Psoas muscle (tissue), 8 donors: ENCODE measurements around the gene TMEM161A. TPM values are rescaled to one million over a fixed set of nuclear protein-coding genes. Genes with fewer than 3 reads are reported as not detected.

Experiments
- ATAC-seq, 4 donors: fragments of 200-7000 bp; cut with Tn5 transposase; one replicate each; pipeline ENCODE4 v1.9.1; 2020; ENCODE audit warnings: moderate library complexity in 3 of 4, mild to moderate bottlenecking in 2 of 4
- DNase-seq, 2 donors: peaks; one replicate each; pipeline ENCODE4 v3.0.0-alpha.2; 2020
- H3K27ac ChIP-seq: fragments of 200-600 bp; one replicate; pipeline ENCODE4 v1.8.0; 2022
- H3K27me3 ChIP-seq, 3 donors: fragments of 200-600 bp in 1 of 3; one replicate each; pipeline versions ENCODE4 v1.6.1 to v1.8.0; 2013 to 2022; ENCODE audit warnings: low read length in 2 of 3, mild to moderate bottlenecking in 2 of 3, moderate library complexity in 1 of 3; ENCODE audit not compliant: insufficient read depth in 3 of 3
- H3K36me3 ChIP-seq, 2 donors: fragments of 200-600 bp in 1 of 2; one replicate each; pipeline versions ENCODE4 v1.6.1 to v1.8.0; 2013 to 2022; ENCODE audit warnings: low read depth in 1 of 2, mild to moderate bottlenecking in 1 of 2, moderate library complexity in 1 of 2; ENCODE audit not compliant: insufficient read depth in 1 of 2
- H3K4me1 ChIP-seq: fragments of 200-600 bp; one replicate; pipeline ENCODE4 v1.8.0; 2022
- H3K4me3 ChIP-seq: fragments of 200-600 bp; one replicate; pipeline ENCODE4 v1.8.0; 2022; ENCODE audit warnings: mild to moderate bottlenecking
- H3K9me3 ChIP-seq: fragments of 200-600 bp; one replicate; pipeline ENCODE4 v1.8.0; 2022
- CTCF ChIP-seq: fragments of 200-600 bp; IDR thresholded peaks from one replicate; pipeline ENCODE4 v1.8.0; 2022; ENCODE audit warnings: antibody characterized with exemption
- WGBS, 3 donors: extraction: QIAGEN DNeasy Blood & Tissue Kit; methylation state at CpG; one replicate each; pipeline versions ENCODE4 v1.1.6 to v1.1.7; 2013; 5-methylcytosine and 5-hydroxymethylcytosine counted together
- intact Hi-C, 2 donors: fragments of 100-400 bp; cut with DNase I; formaldehyde crosslinking; loops; one replicate each; pipeline versions ENCODE4 v1.11.0 to v1.14.2; 2022
- long read RNA-seq, 2 donors: library from polyadenylated mRNA; unstranded; transcript quantifications; one replicate each; pipeline ENCODE4 v2.0.0, GENCODE V29; 2021
- polyA plus RNA-seq, 3 donors: library from polyadenylated mRNA; stranded (reverse); fragments of 200-250 nt; gene quantifications; one replicate each; pipeline ENCODE4 v1.2.3, GENCODE V29; 2013
- total RNA-seq, 4 donors: library from RNA; stranded (reverse); fragmentation: NEBNext Ultra II Directional in 2 of 4; extraction: Animal tissue kit (Norgen Biotek cat#: 25700) in 2 of 4; gene quantifications; one replicate each; pipeline versions ENCODE4 v1.2.1 to v1.2.4, GENCODE V29; 2021 to 2023
- donor health status: healthy with polysubstance abuse.
- donor health status: DM: no; HTN: no; CAD: no; lungs with moderate emphysema.
- donor health status: Bipolar disorder and iron deficiency.
- donor health status: healthy.
- donor health status: DM: yes; HTN: yes; CAD: no.
- donor health status: DM: no; HTN: no; CAD: no.
- donor health status: DM: no; HTN: no; CAD: no.
- donor health status: DM: yes; HTN: yes; CAD: no.

The TMEM161A gene
- 10 to 100 TPM; 31.3 to 61.3 (median 42.8) TPM for total RNA-seq
- polyA plus RNA-seq: 10 to 100 TPM; 30.2 to 46.1 (median 37.6) TPM
- long read RNA-seq, donor 1, transcript TMEM161A-201 (12 exons, 1,820 nt): major isoform, 31 of 45 reads
- long read RNA-seq, donor 1, partial matches to known transcripts: 10 of 45 reads
- long read RNA-seq, donor 1, other reads (novel, unspliced or antisense): 1 of 45 reads
- long read RNA-seq, donor 2, transcript TMEM161A-201 (12 exons, 1,820 nt): major isoform, 75 of 132 reads
- long read RNA-seq, donor 2, transcript TMEM161A-205 (11 exons, 1,923 nt): minor isoform, 5 of 132 reads
- long read RNA-seq, donor 2, partial matches to known transcripts: 26 of 132 reads
- long read RNA-seq, donor 2, other reads (novel, unspliced or antisense): 21 of 132 reads

GRCh38 chr19:19138109-19138981, at the start of gene TMEM161A:
Gene TMEM161A, minus strand, starts transcription at chr19:19138478. Its CDS starts 50 bp downstream, at chr19:19138428.
- DNase-seq: peak; percentile 98
- H3K27ac ChIP-seq: peak within 1 kb of the TSS; percentile 96
- no peaks in the 10 kb centered on the region for H3K9me3 ChIP-seq
- no peaks in the 10 kb centered on the region for H3K27me3 ChIP-seq
- no peaks in the 10 kb centered on the region for H3K36me3 ChIP-seq
- ATAC-seq: peak; percentile 87 to 98 (median 92)
- no peak for TF ChIP-seq CTCF
- WGBS, 3 donors: 2 to 4% (median 2%) methylated on average over 42 of the region's 42 CpGs
- peak within 1 kb of the TSS; percentile 96 for H3K4me3 ChIP-seq
- intact Hi-C loops: loop anchor here (2.0 kb wide), 2 partner anchors 76 to 82 kb away; partner anchors contain the start of gene SLC25A42 (in 1 of the 2)
- peaks cover 6% of the 10 kb centered on the region for H3K4me1 ChIP-seq

- H3K27ac ChIP-seq: no peak overlapping the region
- no peaks in the 10 kb centered on the region for H3K27me3 ChIP-seq
- H3K4me1 ChIP-seq: peaks cover 23% of the 10 kb centered on the region
- ATAC-seq (no peak), DNase-seq (no peak)
- H3K9me3 ChIP-seq: no peaks in the 10 kb centered on the region
- intact Hi-C loops: no loop called here
- 93 to 97% (median 94%) methylated on average over 14 of the region's 14 CpGs for WGBS, 3 donors
- peaks cover 2 to 31% of the 10 kb centered on the region in 2 donors for H3K36me3 ChIP-seq
- H3K4me3 ChIP-seq: no peak overlapping the region
- TF ChIP-seq CTCF: no peak
Measured at GRCh38 chr19:19186742-19187141, 48.5 kb upstream of the TMEM161A start.

GRCh38 chr19:19185853-19186740, 47.8 kb upstream of the TMEM161A start:
- TF ChIP-seq CTCF: peak; percentile 42
- intact Hi-C loops: no loop called here
- peaks cover 20% of the 10 kb centered on the region for H3K4me1 ChIP-seq
- H3K4me3 ChIP-seq: no peak overlapping the region
- H3K27me3 ChIP-seq: no peaks in the 10 kb centered on the region
- peaks cover 2 to 37% of the 10 kb centered on the region in 2 donors for H3K36me3 ChIP-seq
- ATAC-seq (peak in 3 of 4 donors; percentile 62 to 78 (median 67)), DNase-seq (no peak)
- 61 to 65% (median 62%) methylated on average over 9 of the region's 9 CpGs for WGBS, 3 donors
- no peak overlapping the region for H3K27ac ChIP-seq
- H3K9me3 ChIP-seq: no peaks in the 10 kb centered on the region

GRCh38 chr19:19181488-19181998, 43.3 kb upstream of the TMEM161A start:
- TF ChIP-seq CTCF: no peak
- ATAC-seq (no peak), DNase-seq (no peak)
- intact Hi-C loops: no loop called here
- Histone ChIP-seq H3K9me3 (no peaks in the 10 kb centered on the region), H3K27me3 (no peaks in the 10 kb centered on the region), H3K36me3 (peaks cover 2 to 53% of the 10 kb centered on the region in 2 donors), H3K4me1 (no peaks in the 10 kb centered on the region), H3K27ac (no peak overlapping the region), H3K4me3 (no peak overlapping the region)
- 86 to 93% (median 91%) methylated on average over 9 of the region's 9 CpGs for WGBS, 3 donors
